GM21526 (cell line): ENCODE data around the gene DRC1.

Experiments
- ATAC-seq: cut with Tn5 transposase; IDR thresholded peaks from one replicate; pipeline ENCODE4 v1.9.1; 2021; ENCODE audit warnings: moderate library complexity; ENCODE audit not compliant: unreplicated experiment, low FRiP score

DRC1 gene

GRCh38 chr2:26475037-26475436, 73.3 kb downstream of the DRC1 start:
- ATAC-seq, result no peak

GRCh38 chr2:26475832-26476501, 74.2 kb downstream of the DRC1 start:
- ATAC-seq, result no peak

GRCh38 chr2:26477126-26477910, 75.6 kb downstream of the DRC1 start:
- ATAC-seq, result no peak

- ATAC-seq, result no peak
These were observed 76.2 kb downstream of the DRC1 start, which contains the start of gene OTOF for GRCh38 chr2:26477911-26478253. TSS of gene OTOF (minus strand) at chr2:26478124.

- no peak for ATAC-seq
These were observed 76.6 kb downstream of the DRC1 start for GRCh38 chr2:26478366-26478765.

- no peak for ATAC-seq
These were observed 77.5 kb downstream of the DRC1 start for GRCh38 chr2:26479131-26479788.

GRCh38 chr2:26479789-26480565, 78.3 kb downstream of the DRC1 start:
- ATAC-seq, result no peak

GRCh38 chr2:26480566-26481423, 79.1 kb downstream of the DRC1 start:
- no peak for ATAC-seq

- no peak for ATAC-seq
These were observed 80.0 kb downstream of the DRC1 start for GRCh38 chr2:26481706-26482105.

- no peak for ATAC-seq
These were observed 80.7 kb downstream of the DRC1 start for GRCh38 chr2:26482211-26483026.

GRCh38 chr2:26483027-26483326, 81.3 kb downstream of the DRC1 start:
- ATAC-seq, result no peak

- ATAC-seq, result no peak
These were observed 81.8 kb downstream of the DRC1 start for GRCh38 chr2:26483516-26483915.

GRCh38 chr2:26483957-26484565, 82.3 kb downstream of the DRC1 start:
- no peak for ATAC-seq

GRCh38 chr2:26484579-26484978, 82.9 kb downstream of the DRC1 start:
- no peak for ATAC-seq

GRCh38 chr2:26485099-26485498, 83.4 kb downstream of the DRC1 start:
- no peak for ATAC-seq

GRCh38 chr2:26485725-26486418, 84.2 kb downstream of the DRC1 start:
- no peak for ATAC-seq

- no peak for ATAC-seq
These were observed 85.1 kb downstream of the DRC1 start for GRCh38 chr2:26486789-26487188.

- ATAC-seq, result no peak
These were observed 85.5 kb downstream of the DRC1 start for GRCh38 chr2:26487192-26487591.
